SK-MEL-5 (cell line): Measurements from ENCODE around the gene POLR3A. TPM values are rescaled to one million over a fixed set of nuclear protein-coding genes. Genes with fewer than 3 reads are reported as not detected.
A peak's percentile ranks its signal among the peaks of the same experiment; 100 is the strongest.
"Not testable (repeated sequence)": the region's sequence is repeated elsewhere in the genome, so short reads cannot be mapped to it uniquely, and the experiment has no call there.

Experiments used
- DNase-seq: peaks from one replicate; pipeline ENCODE4 v3.0.0-alpha.2; 2016; ENCODE audit warnings: low read depth, low spot score
- in situ Hi-C: cut with HindIII; loops from 2 replicates; pipeline ENCODE4 v1.10.0; 2016; ENCODE audit warnings: low sequenced_read_pairs, high pct_unique_total_duplicates, low pct_unique_long_range_greater_than_20kb
- polyA plus RNA-seq, 2 experiments: library from polyadenylated mRNA; depleted of rRNA; stranded (reverse); fragments of >200 nt; gene quantifications; 2 replicates each; pipeline ENCODE4 v1.2.3, GENCODE V29; 2015
- total RNA-seq: library from RNA; depleted of rRNA; stranded (reverse); fragments of >200 nt; shearing (Covaris generic); gene quantifications from 2 replicates; pipeline ENCODE4 v1.2.3, GENCODE V29; 2014; rRNA removed

Gene POLR3A
- total RNA-seq = 8.7 and 9.3 TPM in 2 replicates
- 13.4 and 18.3 TPM in 2 replicates for polyA plus RNA-seq (2015; cell fraction: cytosol; rRNA removed)
- 16.9 and 18.7 TPM in 2 replicates for polyA plus RNA-seq (2015; cell fraction: nucleus; rRNA removed)

DNA sequence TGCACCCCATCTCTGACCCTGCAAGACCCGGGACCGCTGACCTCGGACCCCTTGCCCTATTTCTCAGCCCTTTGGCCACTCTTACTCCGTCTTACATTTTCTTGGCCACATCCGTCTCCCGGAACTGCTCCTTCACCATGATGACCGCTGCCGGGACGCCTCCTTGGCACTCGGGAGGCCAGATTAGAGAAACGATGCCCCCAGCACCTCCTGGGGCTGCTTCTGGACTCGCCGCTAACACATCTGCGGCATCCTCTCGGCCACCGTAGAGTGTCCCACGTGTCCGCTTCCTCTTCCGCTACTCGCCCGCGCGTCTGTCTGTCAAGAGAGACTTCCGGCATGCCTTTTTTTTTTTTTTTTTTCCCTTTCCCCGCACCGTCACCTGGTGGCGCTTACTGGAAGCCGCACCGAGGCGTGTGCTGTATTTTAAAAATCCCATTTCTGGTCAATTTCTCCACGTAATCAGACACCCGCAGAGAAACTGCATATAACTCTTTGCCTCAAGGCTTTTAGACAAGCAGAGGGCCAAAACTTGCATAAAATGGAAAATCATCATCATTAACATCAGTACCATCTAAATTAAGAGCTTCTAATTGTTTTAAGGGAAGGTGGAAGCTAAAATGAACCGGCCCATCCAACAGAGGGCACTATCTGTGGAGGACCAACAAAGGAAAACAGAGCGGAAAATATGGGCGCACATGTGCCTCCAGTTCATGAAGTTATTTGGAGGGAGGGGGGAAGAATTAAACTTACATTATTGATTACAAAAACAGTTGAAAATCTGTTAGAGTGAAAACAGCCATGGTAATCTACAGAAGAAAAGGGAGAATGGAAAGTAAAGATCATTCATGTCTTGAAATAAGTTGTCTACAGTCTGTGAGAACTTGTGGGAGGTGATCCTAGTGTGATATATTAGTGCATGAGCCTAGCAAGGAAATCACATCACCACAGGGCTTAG, at the start of gene POLR3A:
TSS of gene POLR3A (minus strand) at position 247 of the 958 bp plus-strand sequence. CDS start at position 139, 108 bp downstream.
- in situ Hi-C loops = no loop called here
- DNase-seq = peak; percentile 95

DNA sequence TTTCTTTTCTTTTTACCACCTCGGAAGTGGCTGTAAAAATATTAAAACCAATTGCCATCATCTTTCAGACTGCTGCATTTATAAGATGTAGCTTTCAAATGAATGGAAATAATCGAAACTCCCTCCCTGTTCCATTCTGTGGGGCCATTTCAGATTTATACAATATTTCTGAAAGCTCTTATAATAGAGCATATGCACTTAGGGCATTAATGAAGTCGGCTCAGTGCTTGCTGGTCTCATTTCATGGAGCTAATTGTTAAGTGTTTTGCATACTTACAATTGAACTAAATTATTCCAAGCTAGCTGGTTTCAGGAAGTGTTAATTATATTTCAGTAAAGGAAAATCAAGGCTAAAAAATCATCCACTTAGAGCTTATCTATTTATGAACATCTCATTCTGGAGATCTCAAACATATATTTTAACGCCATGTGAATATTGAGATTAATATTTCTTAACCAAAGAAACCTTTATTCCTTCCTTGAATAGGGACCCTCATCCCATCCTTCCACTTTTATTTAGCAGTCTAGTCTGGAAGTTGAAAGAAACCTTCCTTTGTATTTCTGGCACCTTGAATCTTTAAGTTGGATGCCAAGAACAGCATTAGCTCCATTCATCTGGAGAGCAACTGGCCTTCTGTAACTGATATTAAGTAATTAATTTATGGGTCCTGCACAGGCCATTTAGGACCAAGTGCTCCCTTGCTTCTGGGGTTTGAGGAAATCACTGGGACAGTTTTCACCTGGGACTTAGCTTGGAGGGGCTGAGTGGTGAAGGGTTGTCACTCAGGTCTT, 49.4 kb upstream of the POLR3A start:
- DNase-seq = no peak
- in situ Hi-C loops = no loop called here

- DNase-seq, in situ Hi-C loops: not testable (repeated sequence)
These were observed 46.5 kb upstream of the POLR3A start for GRCh38 chr10:78075806-78076205.

GRCh38 chr10:78072504-78072903, 43.2 kb upstream of the POLR3A start:
- in situ Hi-C loops = no loop called here
- no peak for DNase-seq

DNA sequence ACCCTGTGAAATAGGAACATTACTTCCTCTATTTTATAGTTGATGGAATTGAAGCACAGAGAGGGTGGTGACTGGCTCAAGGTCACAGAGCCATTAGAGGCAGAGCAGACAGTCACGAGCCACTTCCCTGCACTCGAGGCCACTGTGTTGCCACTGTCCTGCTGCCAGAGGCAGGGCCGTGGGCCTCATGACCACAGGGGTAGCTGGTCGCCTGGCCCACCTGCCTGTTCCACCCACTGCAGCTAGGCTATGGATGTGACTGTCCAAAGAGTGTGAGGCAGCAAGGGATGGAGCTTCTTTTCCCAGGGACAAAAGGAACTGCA, 42.5 kb upstream of the POLR3A start:
- in situ Hi-C loops = no loop called here
- DNase-seq = no peak

DNA sequence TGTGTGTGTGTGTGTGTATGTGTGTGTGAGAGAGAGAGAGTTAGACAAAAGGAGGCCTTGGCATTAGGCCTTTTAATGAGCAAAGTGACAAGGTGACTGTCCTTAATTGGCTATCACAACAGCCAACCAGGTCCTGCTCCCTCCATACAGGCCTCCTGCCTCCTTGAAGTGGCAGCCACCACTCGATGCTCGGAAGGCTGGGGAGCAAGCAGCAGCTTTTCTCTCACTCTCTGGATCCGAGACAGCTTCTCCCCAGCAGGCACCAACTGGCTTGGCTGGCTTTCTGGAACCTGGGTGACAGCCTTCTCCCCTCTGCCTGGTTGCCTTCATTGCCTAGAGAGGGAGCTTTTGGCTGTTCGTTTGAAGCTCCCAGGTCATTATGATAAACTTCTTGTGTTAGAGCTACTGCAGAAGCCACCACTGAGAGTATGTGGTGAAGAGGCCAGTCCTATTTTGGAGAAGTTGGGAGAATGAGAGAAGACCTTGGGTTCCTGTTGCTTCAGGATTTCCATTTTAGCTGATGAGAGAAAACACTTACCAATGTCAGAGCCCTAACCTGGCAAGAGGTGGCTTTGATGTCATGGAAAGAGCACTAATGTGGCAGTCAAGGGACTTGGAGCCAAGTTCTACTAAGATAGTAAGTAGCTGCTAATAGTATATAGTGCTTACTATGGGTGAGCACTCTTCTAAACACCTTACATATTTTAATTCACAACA, 42.0 kb upstream of the POLR3A start:
- in situ Hi-C loops = no loop called here
- no peak for DNase-seq

DNA sequence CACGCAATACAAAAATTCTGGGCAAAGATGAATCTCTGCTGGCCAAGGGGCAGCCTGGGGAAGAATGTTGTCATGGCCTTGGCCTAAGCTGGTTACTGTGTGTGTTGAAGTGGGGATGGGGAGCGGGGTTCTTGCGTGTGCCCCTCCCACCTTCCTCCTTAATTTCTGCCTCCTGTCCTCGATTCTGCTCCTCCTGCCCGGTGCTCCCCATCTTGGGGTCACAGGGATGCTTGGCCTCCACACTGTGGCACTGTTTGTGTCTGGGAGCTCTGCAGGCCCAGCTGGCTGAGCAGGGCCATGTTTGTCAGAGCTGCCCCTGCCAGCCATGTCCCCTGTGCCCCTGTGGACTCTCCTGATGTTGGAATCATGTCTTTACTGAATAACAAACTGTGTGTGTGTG, 41.4 kb upstream of the POLR3A start:
- DNase-seq = no peak
- in situ Hi-C loops = no loop called here

DNA sequence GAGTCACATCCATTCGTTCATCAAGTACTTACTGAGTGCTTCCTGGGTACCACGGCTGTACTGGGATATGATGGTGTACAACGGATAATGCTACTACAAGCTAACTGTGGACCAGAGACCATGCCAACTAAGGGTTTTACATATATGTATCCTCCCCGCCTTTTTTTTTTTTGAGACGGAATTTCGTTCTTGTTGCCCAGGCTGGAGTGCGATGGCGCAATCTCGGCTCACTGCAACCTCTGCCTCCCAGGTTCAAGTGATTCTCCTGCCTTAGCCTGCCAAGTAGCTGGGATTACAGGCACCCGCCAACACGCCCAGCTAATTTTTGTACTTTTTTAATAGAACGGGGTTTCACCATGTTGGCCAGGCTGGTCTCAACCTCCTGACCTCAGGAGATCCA, 40.7 kb upstream of the POLR3A start:
- DNase-seq, in situ Hi-C loops: not testable (repeated sequence)

DNA sequence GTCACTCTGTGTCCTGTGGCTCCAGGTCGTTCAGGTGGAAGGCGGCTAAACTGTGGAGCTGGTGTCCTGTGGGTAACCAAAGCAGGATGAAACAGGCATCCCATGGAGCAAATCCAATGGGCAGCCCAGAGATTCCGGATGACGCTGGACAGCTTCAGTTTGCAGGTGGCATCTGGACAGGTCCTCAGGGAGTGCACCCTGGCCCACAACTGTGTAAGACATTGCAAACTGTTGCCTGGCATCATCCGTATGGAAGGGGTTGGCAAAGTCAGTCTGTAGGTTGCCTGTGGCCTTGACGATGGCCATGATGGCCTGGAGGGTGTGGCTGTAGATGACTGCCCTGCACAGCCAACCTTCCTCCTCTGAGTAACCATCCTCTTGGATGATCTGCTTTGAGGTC, 39.8 kb upstream of the POLR3A start:
- in situ Hi-C loops = no loop called here

GRCh38 chr10:78066728-78067430, 37.6 kb upstream of the POLR3A start:
- in situ Hi-C loops = no loop called here
- DNase-seq = no peak

More for the DNA sequence above, 39.8 kb upstream of the POLR3A start:
- no peak for DNase-seq

GRCh38 chr10:78066012-78066411, 36.7 kb upstream of the POLR3A start:
- DNase-seq = no peak
- in situ Hi-C loops = no loop called here

DNA sequence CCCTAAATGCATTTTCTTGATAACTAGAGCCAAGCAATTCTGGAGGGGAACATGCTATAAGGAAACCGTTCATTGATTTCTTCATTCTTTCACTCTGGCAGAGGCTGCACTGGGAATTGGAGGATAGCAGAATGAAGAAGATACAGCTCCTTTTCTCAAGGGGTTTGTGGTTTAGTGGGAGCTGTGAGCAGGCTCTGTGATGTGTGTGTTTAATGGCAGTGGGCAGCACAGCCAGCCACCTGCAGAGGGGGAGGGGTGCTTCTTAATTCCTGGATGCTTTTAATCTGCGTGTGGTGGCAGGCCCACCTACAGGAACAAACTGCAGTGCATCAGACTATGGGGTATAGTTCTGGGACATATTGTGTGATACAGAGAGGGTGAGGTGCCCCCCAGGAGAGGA, 36.3 kb upstream of the POLR3A start:
- in situ Hi-C loops = no loop called here
- no peak for DNase-seq

DNA sequence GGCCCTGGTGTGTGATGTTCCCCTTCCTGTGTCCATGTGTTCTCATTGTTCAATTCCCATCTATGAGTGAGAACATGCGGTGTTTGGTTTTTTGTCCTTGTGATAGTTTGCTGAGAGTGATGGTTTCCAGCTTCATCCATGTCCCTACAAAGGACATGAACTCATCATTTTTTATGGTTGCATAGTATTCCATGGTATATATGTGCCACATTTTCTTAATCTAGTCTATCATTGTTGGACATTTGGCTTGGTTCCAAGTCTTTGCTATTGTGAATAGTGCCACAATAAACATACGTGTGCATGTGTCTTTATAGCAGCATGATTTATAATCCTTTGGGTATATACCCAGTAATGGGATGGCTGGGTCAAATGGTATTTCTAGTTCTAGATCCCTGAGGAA, 35.6 kb upstream of the POLR3A start:
- in situ Hi-C loops, DNase-seq: not testable (repeated sequence)

DNA sequence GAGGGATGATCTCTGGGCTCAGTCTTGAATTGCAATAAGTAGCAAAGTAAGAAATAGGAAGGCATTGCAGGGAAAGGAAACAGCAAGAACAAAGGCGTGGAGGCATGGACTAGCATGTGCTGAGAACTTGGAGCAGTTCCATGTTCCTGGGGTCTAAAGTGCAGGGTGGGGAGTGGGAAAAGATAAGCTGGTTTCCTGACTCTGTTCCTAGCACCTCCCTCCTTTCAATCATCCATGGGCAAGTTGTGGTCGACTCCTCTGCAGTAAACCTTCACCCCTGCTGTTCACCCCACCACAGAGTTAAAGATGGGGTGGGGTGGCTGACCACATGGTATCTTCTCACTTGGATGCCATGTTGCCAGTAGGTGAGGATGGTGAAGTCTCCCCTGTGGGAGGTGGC, 33.9 kb upstream of the POLR3A start:
- in situ Hi-C loops = no loop called here
- no peak for DNase-seq

DNA sequence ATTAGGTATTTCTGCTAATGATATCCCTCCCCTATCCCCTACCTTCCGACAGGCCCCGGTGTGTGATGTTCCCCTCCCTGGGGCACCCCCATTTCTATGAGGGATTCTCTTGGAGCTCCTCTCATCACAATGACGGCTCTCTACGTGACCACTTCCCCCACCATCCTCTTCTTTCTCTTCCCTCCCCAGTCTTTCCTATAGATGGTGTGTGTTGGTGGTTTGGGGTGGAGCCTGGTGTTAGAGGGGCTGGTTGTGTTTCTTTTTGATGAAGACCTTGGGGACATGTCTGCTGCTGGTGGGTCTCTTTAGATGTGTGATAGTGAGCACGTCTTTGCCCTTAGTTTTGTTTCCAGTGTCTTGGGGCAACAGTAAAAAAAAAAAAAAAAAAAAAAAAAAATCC, 33.0 kb upstream of the POLR3A start:
- in situ Hi-C loops = no loop called here
- DNase-seq = no peak

DNA sequence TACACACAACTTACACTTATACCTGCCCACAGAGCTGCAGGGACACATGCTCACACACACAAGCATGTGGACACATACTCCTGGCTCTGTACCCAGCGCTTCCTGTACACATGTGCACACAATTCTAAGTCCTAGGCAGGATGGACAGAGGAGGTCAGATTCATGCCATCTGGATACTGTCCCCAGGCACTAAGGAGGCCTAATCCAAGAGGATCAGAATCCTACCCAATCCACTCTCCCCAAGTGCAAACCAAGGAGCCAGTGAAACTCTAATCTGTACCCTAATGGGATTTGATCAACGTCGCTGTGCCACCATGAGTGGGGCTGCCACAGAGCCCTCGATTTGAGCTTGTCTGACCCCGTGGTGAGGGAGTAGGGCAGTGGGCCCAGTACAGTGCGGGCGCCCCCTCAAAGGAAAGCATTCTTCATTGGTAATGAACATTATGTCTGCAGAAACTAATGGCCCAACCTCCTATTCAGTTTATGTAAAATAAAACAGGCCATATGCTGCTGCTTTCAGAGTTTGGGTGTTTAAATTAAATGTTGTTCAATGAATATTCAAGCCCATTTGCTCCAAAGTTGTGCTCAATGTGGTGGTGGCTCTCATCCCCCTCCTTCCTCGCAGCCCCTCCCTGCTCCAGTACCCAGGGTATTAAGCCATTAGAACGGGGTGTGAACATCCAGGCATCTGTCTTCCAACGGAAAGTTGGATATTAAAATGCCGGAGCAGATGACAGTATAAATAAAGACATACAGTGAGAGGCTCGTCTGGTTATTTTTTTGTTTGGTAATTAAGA, 30.8 kb upstream of the POLR3A start:
- no peak for DNase-seq
- in situ Hi-C loops = no loop called here

GRCh38 chr10:78058562-78058961, 29.2 kb upstream of the POLR3A start:
- DNase-seq = no peak
- in situ Hi-C loops = no loop called here
